H9 (cell line): ENCODE measurements around the gene OLA1. TPM values are rescaled to one million over a fixed set of nuclear protein-coding genes. Genes with fewer than 3 reads are reported as not detected.

Source experiments
- DNase-seq: peaks from one replicate; pipeline ENCODE4 v3.0.0-alpha.2; 2017
- H2AFZ ChIP-seq: one replicate; pipeline ENCODE4 v1.6.1; 2013; ENCODE audit warnings: mild to moderate bottlenecking, low read length, control low read depth, moderate library complexity
- H2AK5ac ChIP-seq: 2 replicates; pipeline ENCODE4 v1.6.1; 2013; ENCODE audit warnings: low read length, control low read depth, mixed read lengths; ENCODE audit not compliant: insufficient read length
- H2BK120ac ChIP-seq: one replicate; pipeline ENCODE4 v1.6.1; 2013; ENCODE audit warnings: low read depth, mild to moderate bottlenecking, low read length, control low read depth, inconsistent platforms; ENCODE audit not compliant: poor library complexity, severe bottlenecking
- H2BK12ac ChIP-seq: 2 replicates; pipeline ENCODE4 v1.6.1; 2013; ENCODE audit warnings: low read length, control low read depth, mixed read lengths, low read depth; ENCODE audit not compliant: insufficient read length
- H2BK15ac ChIP-seq: 2 replicates; pipeline ENCODE4 v1.6.1; 2013; ENCODE audit warnings: low read depth, low read length, control low read depth
- H2BK20ac ChIP-seq: one replicate; pipeline ENCODE4 v1.6.1; 2013; ENCODE audit warnings: low read depth, mild to moderate bottlenecking, low read length, control low read depth, inconsistent platforms; ENCODE audit not compliant: poor library complexity, severe bottlenecking
- H2BK5ac ChIP-seq: 2 replicates; pipeline ENCODE4 v1.6.1; 2013; ENCODE audit warnings: low read length, control low read depth, mixed read lengths; ENCODE audit not compliant: insufficient read length
- H3K14ac ChIP-seq: 2 replicates; pipeline ENCODE4 v1.6.1; 2013; ENCODE audit warnings: low read length, control low read depth; ENCODE audit not compliant: insufficient read depth
- H3K18ac ChIP-seq: 2 replicates; pipeline ENCODE4 v1.6.1; 2013; ENCODE audit warnings: low read depth, mild to moderate bottlenecking, mixed read lengths, low read length, control low read depth; ENCODE audit not compliant: insufficient read length
- H3K23ac ChIP-seq: 2 replicates; pipeline ENCODE4 v1.6.1; 2013; ENCODE audit warnings: low read length, control low read depth, mixed read lengths, low read depth; ENCODE audit not compliant: insufficient read length
- H3K23me2 ChIP-seq: 2 replicates; pipeline ENCODE4 v1.6.1; 2013; ENCODE audit warnings: low read depth, mild to moderate bottlenecking, mixed read lengths, low read length, control low read depth; ENCODE audit not compliant: insufficient read length, poor library complexity, severe bottlenecking
- H3K27ac ChIP-seq: 2 replicates; pipeline ENCODE4 v1.5.1; 2013; ENCODE audit warnings: low read length, control low read depth, mixed read lengths, low read depth; ENCODE audit not compliant: insufficient read length
- H3K27me3 ChIP-seq: 2 replicates; pipeline ENCODE4 v1.6.1; 2013; ENCODE audit warnings: low read length, control low read depth, inconsistent platforms; ENCODE audit not compliant: insufficient read depth
- H3K4ac ChIP-seq: 2 replicates; pipeline ENCODE4 v1.6.1; 2013; ENCODE audit warnings: low read depth, mild to moderate bottlenecking, control low read depth, inconsistent platforms, low read length, moderate library complexity
- H3K4me1 ChIP-seq: 2 replicates; pipeline ENCODE4 v1.6.1; 2013; ENCODE audit warnings: low read length, control low read depth, inconsistent platforms; ENCODE audit not compliant: insufficient read depth
- H3K4me2 ChIP-seq: 2 replicates; pipeline ENCODE4 v1.6.1; 2013; ENCODE audit warnings: low read length, control low read depth, mixed read lengths; ENCODE audit not compliant: insufficient read length, insufficient read depth
- H3K56ac ChIP-seq: 2 replicates; pipeline ENCODE4 v1.6.1; 2013; ENCODE audit warnings: low read depth, mild to moderate bottlenecking, mixed read lengths, low read length, control low read depth; ENCODE audit not compliant: insufficient read length
- H3K79me1 ChIP-seq: 2 replicates; pipeline ENCODE4 v1.6.1; 2013; ENCODE audit warnings: low read depth, mild to moderate bottlenecking, moderate library complexity, low read length, control low read depth, inconsistent platforms; ENCODE audit not compliant: insufficient read depth, poor library complexity, severe bottlenecking
- H3K79me2 ChIP-seq: 2 replicates; pipeline ENCODE4 v1.6.1; 2013; ENCODE audit warnings: low read length, control low read depth, inconsistent platforms; ENCODE audit not compliant: insufficient read depth
- H3K9ac ChIP-seq: 2 replicates; pipeline ENCODE4 v1.6.1; 2013; ENCODE audit warnings: low read length, control low read depth, mixed read lengths; ENCODE audit not compliant: insufficient read length; ENCODE audit errors: extremely low read depth
- H3K9me3 ChIP-seq: one replicate; pipeline ENCODE4 v1.6.1; 2013; ENCODE audit warnings: low read depth, low read length, inconsistent platforms; ENCODE audit not compliant: control insufficient read depth
- H3T11ph ChIP-seq: one replicate; pipeline ENCODE4 v1.6.1; 2013; ENCODE audit warnings: mild to moderate bottlenecking, low read length, control low read depth, inconsistent platforms
- H4K20me1 ChIP-seq: one replicate; pipeline ENCODE4 v1.6.1; 2013; ENCODE audit not compliant: control insufficient read depth, insufficient read length, insufficient read depth
- H4K5ac ChIP-seq: 2 replicates; pipeline ENCODE4 v1.6.1; 2013; ENCODE audit warnings: low read depth, mild to moderate bottlenecking, mixed read lengths, low read length, control low read depth; ENCODE audit not compliant: insufficient read length
- H4K8ac ChIP-seq: replicated peaks from 2 replicates; pipeline ENCODE4 v1.6.1; 2013; ENCODE audit warnings: low read length, control low read depth, mixed read lengths, low read depth; ENCODE audit not compliant: insufficient read length
- H4K91ac ChIP-seq: 2 replicates; pipeline ENCODE4 v1.6.1; 2013; ENCODE audit warnings: low read depth, mild to moderate bottlenecking, moderate library complexity, mixed read lengths, low read length, control low read depth; ENCODE audit not compliant: insufficient read length
- H3K27ac Mint-ChIP-seq, 3 experiments: 2 replicates in 2 of 3; 3 replicates in 1 of 3; pipeline ENCODE4 v1.8.0; 2020 to 2021; ENCODE audit warnings: mixed read lengths in 3 of 3, mild to moderate bottlenecking in 1 of 3, moderate library complexity in 1 of 3
- H3K27me3 Mint-ChIP-seq: 2 replicates; pipeline ENCODE4 v1.8.0; 2021; ENCODE audit warnings: low read depth, mild to moderate bottlenecking, moderate library complexity, mixed read lengths
- H3K36me3 Mint-ChIP-seq, 3 experiments: 2 replicates in 2 of 3; 3 replicates in 1 of 3; pipeline ENCODE4 v1.8.0; 2020 to 2021; ENCODE audit warnings: low read depth in 3 of 3, mixed read lengths in 3 of 3; ENCODE audit not compliant: insufficient read depth in 1 of 3
- H3K4me1 Mint-ChIP-seq, 2 experiments: 2 replicates each; pipeline ENCODE4 v1.8.0; 2020; ENCODE audit warnings: mixed read lengths in 2 of 2
- H3K4me3 Mint-ChIP-seq, 2 experiments: 2 replicates in 1 of 2; 3 replicates in 1 of 2; pipeline ENCODE4 v1.8.0; 2020 to 2021; ENCODE audit warnings: mild to moderate bottlenecking in 2 of 2, mixed read lengths in 2 of 2, moderate library complexity in 1 of 2
- H3K9me3 Mint-ChIP-seq, 2 experiments: 2 replicates in 1 of 2; 3 replicates in 1 of 2; pipeline ENCODE4 v1.8.0; 2020; ENCODE audit warnings: mild to moderate bottlenecking in 2 of 2, mixed read lengths in 2 of 2, moderate library complexity in 1 of 2
- WGBS: extraction: QIAGEN DNeasy Blood & Tissue Kit; methylation state at CpG from one replicate; pipeline ENCODE4 v1.1.7; 2013; ENCODE audit warnings: missing lambda C conversion rate, low lambda C conversion rate, mixed read lengths; ENCODE audit not compliant: insufficient read length; ENCODE audit errors: extremely low coverage; 5-methylcytosine and 5-hydroxymethylcytosine counted together
- total RNA-seq: library from RNA; stranded (reverse); gene quantifications from 2 replicates; pipeline ENCODE4 v1.2.1, GENCODE V29; 2021
- TF ChIP-seq, protein P1 (sequence below): fragments of 200-600 bp; sonication (generic); conservative IDR thresholded peaks from 3 replicates; pipeline ENCODE4 v1.8.0; 2021; ENCODE audit warnings: antibody characterized with exemption, mild to moderate bottlenecking

Gene OLA1
- total RNA-seq, 1 experiment from 2014 or later = 133 TPM

GRCh38 chr2:174058456-174058855 lies 189.9 kb downstream of the OLA1 start:
- Histone ChIP-seq H3K23me2 (no peaks in the 10 kb centered on the region), H3K27me3 (no peaks in the 10 kb centered on the region; the same call in 1 of the 2 replicates), H3K27ac (no peak overlapping the region), H3T11ph (no peak overlapping the region), H4K91ac (no peak overlapping the region), H2BK15ac (no peak overlapping the region), H3K79me1 (no peaks in the 10 kb centered on the region), H2BK120ac (no peak overlapping the region), H2BK12ac (no peak overlapping the region), H2AK5ac (no peak overlapping the region), H3K4me1 (peaks cover 3% of the 10 kb centered on the region; the same call in 1 of the 2 replicates), H3K79me2 (no peaks in the 10 kb centered on the region), H3K4me2 (no peak overlapping the region), H2BK20ac (no peak overlapping the region), H2AFZ (no peak overlapping the region), H3K56ac (no peak overlapping the region), H3K9ac (no peak overlapping the region), H4K5ac (no peak overlapping the region), H3K9me3 (peaks cover 9% of the 10 kb centered on the region), H3K4ac (no peak overlapping the region), H4K8ac (no peak overlapping the region), H3K23ac (no peak overlapping the region), H3K14ac (no peak overlapping the region), H4K20me1 (no peaks in the 10 kb centered on the region), H2BK5ac (no peak overlapping the region), H3K18ac (no peak overlapping the region)
- no CpG with 5 or more reads among the region's 1 CpG for WGBS
- H3K9me3 Mint-ChIP-seq = peaks cover 19 to 20% of the 10 kb centered on the region in 2 experiments
- peaks cover 24 to 25% of the 10 kb centered on the region in 2 experiments for H3K4me1 Mint-ChIP-seq
- no peak overlapping the region for H3K4me3 Mint-ChIP-seq
- TF ChIP-seq, protein P1, sequence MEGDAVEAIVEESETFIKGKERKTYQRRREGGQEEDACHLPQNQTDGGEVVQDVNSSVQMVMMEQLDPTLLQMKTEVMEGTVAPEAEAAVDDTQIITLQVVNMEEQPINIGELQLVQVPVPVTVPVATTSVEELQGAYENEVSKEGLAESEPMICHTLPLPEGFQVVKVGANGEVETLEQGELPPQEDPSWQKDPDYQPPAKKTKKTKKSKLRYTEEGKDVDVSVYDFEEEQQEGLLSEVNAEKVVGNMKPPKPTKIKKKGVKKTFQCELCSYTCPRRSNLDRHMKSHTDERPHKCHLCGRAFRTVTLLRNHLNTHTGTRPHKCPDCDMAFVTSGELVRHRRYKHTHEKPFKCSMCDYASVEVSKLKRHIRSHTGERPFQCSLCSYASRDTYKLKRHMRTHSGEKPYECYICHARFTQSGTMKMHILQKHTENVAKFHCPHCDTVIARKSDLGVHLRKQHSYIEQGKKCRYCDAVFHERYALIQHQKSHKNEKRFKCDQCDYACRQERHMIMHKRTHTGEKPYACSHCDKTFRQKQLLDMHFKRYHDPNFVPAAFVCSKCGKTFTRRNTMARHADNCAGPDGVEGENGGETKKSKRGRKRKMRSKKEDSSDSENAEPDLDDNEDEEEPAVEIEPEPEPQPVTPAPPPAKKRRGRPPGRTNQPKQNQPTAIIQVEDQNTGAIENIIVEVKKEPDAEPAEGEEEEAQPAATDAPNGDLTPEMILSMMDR = no peak
- DNase-seq = no peak
- H3K36me3 Mint-ChIP-seq = peaks cover 6 to 18% (median 14%) of the 10 kb centered on the region in 3 experiments; a peak in 6 of 7 replicates
- H3K27ac Mint-ChIP-seq = no peak overlapping the region
- no peaks in the 10 kb centered on the region; the same call in 1 of the 2 replicates for H3K27me3 Mint-ChIP-seq
